ENCODE results near the gene PHTF2.

The PHTF2 gene

DNA sequence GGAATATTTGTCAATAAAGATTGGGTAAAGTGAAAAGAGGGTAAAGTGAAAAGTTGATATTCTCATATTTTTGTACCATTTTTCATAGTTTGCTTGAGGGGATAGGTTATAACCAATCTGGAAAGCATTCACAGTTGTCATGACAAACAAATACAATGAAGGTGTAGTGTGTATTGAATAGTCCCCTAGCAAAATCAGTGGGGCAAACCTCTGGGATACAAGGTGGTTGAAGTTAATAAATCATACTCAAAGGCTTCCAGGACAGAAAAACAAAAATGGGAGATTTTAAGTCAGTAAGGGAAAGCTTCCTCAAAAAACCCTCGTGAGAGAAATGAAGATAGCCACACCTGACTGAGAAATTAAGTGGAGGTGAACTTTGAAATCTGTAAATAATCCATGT lies 39.4 kb downstream of the PHTF2 start:
- TF ChIP-seq YY1 (IDR thresholded peaks at IDR 0.05; ENCODE audit: low read depth) (no peak), EGR1 (IDR thresholded peaks at IDR 0.05) (no peak), CEBPB (IDR thresholded peaks at IDR 0.05) (no peak), CREB1 (IDR thresholded peaks at IDR 0.05; ENCODE audit: low read depth) (no peak), TEAD4 (IDR thresholded peaks at IDR 0.05) (no peak), TCF12 (IDR thresholded peaks at IDR 0.05; ENCODE audit: low read depth) (no peak), EP300 (IDR thresholded peaks at IDR 0.05; ENCODE audit: borderline replicate concordance) (no peak), FOXM1 (IDR thresholded peaks at IDR 0.05; ENCODE audit: borderline replicate concordance, low read depth) (no peak), TAF1 (IDR thresholded peaks at IDR 0.05; ENCODE audit: low read depth) (no peak), RAD21 (IDR thresholded peaks at IDR 0.05; ENCODE audit: low read depth) (no peak), ZBTB7A (IDR thresholded peaks at IDR 0.05; ENCODE audit: low read depth) (no peak), NFIC (IDR thresholded peaks at IDR 0.05) (no peak)
- TF ChIP-seq, protein P1, sequence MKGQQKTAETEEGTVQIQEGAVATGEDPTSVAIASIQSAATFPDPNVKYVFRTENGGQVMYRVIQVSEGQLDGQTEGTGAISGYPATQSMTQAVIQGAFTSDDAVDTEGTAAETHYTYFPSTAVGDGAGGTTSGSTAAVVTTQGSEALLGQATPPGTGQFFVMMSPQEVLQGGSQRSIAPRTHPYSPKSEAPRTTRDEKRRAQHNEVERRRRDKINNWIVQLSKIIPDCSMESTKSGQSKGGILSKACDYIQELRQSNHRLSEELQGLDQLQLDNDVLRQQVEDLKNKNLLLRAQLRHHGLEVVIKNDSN (IDR thresholded peaks at IDR 0.05) = no peak
- TF ChIP-seq, protein P2, sequence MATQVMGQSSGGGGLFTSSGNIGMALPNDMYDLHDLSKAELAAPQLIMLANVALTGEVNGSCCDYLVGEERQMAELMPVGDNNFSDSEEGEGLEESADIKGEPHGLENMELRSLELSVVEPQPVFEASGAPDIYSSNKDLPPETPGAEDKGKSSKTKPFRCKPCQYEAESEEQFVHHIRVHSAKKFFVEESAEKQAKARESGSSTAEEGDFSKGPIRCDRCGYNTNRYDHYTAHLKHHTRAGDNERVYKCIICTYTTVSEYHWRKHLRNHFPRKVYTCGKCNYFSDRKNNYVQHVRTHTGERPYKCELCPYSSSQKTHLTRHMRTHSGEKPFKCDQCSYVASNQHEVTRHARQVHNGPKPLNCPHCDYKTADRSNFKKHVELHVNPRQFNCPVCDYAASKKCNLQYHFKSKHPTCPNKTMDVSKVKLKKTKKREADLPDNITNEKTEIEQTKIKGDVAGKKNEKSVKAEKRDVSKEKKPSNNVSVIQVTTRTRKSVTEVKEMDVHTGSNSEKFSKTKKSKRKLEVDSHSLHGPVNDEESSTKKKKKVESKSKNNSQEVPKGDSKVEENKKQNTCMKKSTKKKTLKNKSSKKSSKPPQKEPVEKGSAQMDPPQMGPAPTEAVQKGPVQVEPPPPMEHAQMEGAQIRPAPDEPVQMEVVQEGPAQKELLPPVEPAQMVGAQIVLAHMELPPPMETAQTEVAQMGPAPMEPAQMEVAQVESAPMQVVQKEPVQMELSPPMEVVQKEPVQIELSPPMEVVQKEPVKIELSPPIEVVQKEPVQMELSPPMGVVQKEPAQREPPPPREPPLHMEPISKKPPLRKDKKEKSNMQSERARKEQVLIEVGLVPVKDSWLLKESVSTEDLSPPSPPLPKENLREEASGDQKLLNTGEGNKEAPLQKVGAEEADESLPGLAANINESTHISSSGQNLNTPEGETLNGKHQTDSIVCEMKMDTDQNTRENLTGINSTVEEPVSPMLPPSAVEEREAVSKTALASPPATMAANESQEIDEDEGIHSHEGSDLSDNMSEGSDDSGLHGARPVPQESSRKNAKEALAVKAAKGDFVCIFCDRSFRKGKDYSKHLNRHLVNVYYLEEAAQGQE (IDR thresholded peaks at IDR 0.05; ENCODE audit: low read depth) = no peak
- TF ChIP-seq, protein P3, sequence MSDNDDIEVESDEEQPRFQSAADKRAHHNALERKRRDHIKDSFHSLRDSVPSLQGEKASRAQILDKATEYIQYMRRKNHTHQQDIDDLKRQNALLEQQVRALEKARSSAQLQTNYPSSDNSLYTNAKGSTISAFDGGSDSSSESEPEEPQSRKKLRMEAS (IDR thresholded peaks at IDR 0.05) = no peak

DNA sequence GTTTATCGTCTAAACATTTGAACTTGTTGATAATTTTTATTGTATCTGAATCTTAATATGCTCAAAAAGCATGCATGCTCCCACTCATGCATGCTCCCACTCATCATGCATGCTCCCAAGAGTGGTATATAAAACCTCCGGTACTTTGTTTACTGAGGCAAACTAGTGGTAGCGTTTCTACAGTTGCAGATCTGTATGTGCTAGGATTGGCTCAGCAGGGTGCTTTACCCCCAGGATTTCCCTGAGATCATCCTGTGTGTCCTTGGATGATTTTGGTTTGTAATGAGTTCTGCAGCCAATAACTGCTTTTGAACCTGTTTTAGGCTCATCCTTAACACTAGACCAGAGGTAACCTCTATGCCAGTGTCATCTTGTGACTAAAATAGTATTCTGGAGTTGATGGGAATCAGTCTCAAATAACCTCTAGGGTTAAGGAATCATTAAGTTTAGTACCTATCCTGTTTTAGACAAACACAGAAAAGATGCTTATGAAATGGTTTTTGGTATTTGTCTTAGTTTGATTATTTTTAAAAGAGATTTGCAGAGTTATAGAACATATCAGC lies 40.4 kb downstream of the PHTF2 start:
- TF ChIP-seq TAF1 (IDR thresholded peaks at IDR 0.05; ENCODE audit: low read depth) (no peak), RAD21 (IDR thresholded peaks at IDR 0.05; ENCODE audit: low read depth) (no peak), TEAD4 (IDR thresholded peaks at IDR 0.05) (no peak), CREB1 (IDR thresholded peaks at IDR 0.05; ENCODE audit: low read depth) (no peak), TCF12 (IDR thresholded peaks at IDR 0.05; ENCODE audit: low read depth) (no peak), EGR1 (IDR thresholded peaks at IDR 0.05) (no peak), FOXM1 (IDR thresholded peaks at IDR 0.05; ENCODE audit: borderline replicate concordance, low read depth) (no peak), YY1 (IDR thresholded peaks at IDR 0.05; ENCODE audit: low read depth) (no peak)
- TF ChIP-seq, protein P3 (IDR thresholded peaks at IDR 0.05) = no peak

DNA sequence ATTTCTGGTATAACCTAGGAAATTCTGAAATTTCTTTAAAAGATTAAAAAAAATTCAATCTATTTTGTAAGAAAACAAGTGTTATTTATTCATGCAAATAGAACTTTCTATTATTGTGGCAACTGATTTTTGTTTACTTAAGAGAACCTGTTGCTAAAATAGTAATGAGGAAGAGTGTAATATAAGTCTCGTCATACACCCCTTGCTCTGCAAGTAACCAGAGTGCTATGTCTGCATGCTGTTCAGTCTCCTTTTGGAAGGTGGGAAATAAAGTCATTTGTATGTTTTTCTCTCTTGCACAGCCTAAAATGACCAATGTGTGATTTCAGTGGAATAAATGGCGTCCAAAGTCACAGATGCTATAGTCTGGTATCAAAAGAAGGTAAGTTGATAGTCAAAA lies 41.3 kb downstream of the PHTF2 start:
- no peak for TF ChIP-seq CEBPB (IDR thresholded peaks at IDR 0.05)
- no peak for TF ChIP-seq NFIC (IDR thresholded peaks at IDR 0.05)
- TF ChIP-seq ZBTB7A (IDR thresholded peaks at IDR 0.05; ENCODE audit: low read depth) = no peak

DNA sequence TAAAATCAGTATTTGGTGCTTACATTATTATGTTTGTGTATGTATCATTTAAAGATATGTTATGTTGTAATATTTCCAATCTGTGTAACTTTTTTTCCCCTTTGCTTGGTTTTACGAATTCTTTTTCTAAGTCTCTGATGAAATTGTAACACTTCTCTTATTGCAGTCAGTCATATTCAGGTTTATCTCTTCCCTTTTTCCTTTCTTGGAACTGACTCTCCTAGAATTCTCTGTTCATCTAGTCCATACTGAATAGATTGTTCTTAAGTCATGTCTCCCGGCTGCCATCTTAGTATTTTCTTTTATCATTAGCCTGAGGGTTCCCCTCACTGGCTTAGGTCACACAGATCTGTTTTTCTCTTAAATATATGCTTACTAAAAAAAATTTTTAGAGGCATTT lies 44.6 kb downstream of the PHTF2 start:
- TF ChIP-seq, protein P1 (IDR thresholded peaks at IDR 0.05) = no peak
- no peak for TF ChIP-seq CEBPB (IDR thresholded peaks at IDR 0.05)
- TF ChIP-seq, protein P3 (IDR thresholded peaks at IDR 0.05) = no peak
- no peak for TF ChIP-seq YY1 (IDR thresholded peaks at IDR 0.05; ENCODE audit: low read depth)
- TF ChIP-seq FOXM1 (IDR thresholded peaks at IDR 0.05; ENCODE audit: borderline replicate concordance, low read depth) = no peak
- TF ChIP-seq NFIC (IDR thresholded peaks at IDR 0.05) = no peak
- no peak for TF ChIP-seq TEAD4 (IDR thresholded peaks at IDR 0.05)
- no peak for TF ChIP-seq ZBTB7A (IDR thresholded peaks at IDR 0.05; ENCODE audit: low read depth)
- no peak for TF ChIP-seq RAD21 (IDR thresholded peaks at IDR 0.05; ENCODE audit: low read depth)
- TF ChIP-seq, protein P2 (IDR thresholded peaks at IDR 0.05; ENCODE audit: low read depth) = no peak
- no peak for TF ChIP-seq TCF12 (IDR thresholded peaks at IDR 0.05; ENCODE audit: low read depth)
- no peak for TF ChIP-seq CREB1 (IDR thresholded peaks at IDR 0.05; ENCODE audit: low read depth)
- TF ChIP-seq EP300 (IDR thresholded peaks at IDR 0.05; ENCODE audit: borderline replicate concordance) = no peak
- no peak for TF ChIP-seq EGR1 (IDR thresholded peaks at IDR 0.05)
- TF ChIP-seq TAF1 (IDR thresholded peaks at IDR 0.05; ENCODE audit: low read depth) = no peak

DNA sequence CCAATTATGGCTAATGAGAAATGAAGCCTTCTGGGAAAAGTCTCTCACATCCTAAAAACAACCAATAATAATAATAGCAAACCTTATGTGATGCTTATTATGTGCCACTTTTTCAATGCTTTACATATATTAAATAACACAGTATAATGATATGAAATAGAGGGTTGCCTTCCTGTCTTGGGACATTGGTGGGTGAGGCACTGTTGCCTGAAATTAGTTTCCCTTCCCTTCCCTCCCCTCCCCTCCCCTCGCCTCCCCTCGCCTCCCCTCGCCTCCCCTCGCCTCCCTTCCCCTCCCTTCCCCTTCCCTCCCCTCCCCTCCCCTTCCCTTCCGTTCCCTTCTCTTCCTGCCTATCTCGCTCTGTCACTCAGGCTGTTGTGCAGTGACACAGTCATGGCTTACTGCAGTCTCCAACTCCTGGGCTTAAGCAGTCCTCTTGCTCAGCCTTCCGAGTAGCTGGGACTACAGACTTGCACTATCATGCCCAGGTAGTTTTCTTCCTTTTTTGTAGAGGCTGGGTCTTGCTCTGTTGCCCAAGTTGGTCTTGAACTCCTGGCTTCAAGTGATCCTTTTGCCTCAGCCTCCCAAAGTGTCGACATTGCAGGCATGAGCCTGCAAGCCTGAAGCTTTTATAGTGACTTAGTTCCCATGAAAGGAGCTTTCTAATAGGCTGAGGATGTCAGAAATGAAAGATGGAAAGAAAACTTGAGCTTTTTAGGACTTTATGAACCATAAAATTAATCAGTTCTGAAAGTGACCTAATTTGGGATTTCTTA lies 47.9 kb downstream of the PHTF2 start:
- TF ChIP-seq, protein P1 (IDR thresholded peaks at IDR 0.05) = no peak
- TF ChIP-seq, protein P3 (IDR thresholded peaks at IDR 0.05) = no peak
- TF ChIP-seq RAD21 (IDR thresholded peaks at IDR 0.05; ENCODE audit: low read depth) (no peak), FOXM1 (IDR thresholded peaks at IDR 0.05; ENCODE audit: borderline replicate concordance, low read depth) (no peak), EGR1 (IDR thresholded peaks at IDR 0.05) (no peak), NFIC (IDR thresholded peaks at IDR 0.05) (no peak), EP300 (IDR thresholded peaks at IDR 0.05; ENCODE audit: borderline replicate concordance) (no peak), ZBTB7A (IDR thresholded peaks at IDR 0.05; ENCODE audit: low read depth) (no peak), YY1 (IDR thresholded peaks at IDR 0.05; ENCODE audit: low read depth) (no peak), TEAD4 (IDR thresholded peaks at IDR 0.05) (no peak), CREB1 (IDR thresholded peaks at IDR 0.05; ENCODE audit: low read depth) (no peak), CEBPB (IDR thresholded peaks at IDR 0.05) (no peak), TAF1 (IDR thresholded peaks at IDR 0.05; ENCODE audit: low read depth) (no peak), TCF12 (IDR thresholded peaks at IDR 0.05; ENCODE audit: low read depth) (no peak)
- TF ChIP-seq, protein P2 (IDR thresholded peaks at IDR 0.05; ENCODE audit: low read depth) = no peak
